OCI-M2 (cell line): Measurements from ENCODE around the gene RAD51B.

Experiments
- DNase-seq: peaks from one replicate; lab custom pipeline; 2025; ENCODE audit not compliant: unreplicated experiment; lab: John Stamatoyannopoulos, UW

RAD51B gene

GRCh38 chr14:68447581-68448251 is 628.1 kb downstream of the RAD51B start:
- DNase-seq = no peak

- DNase-seq = no peak
Observed at GRCh38 chr14:68448252-68448902, 628.8 kb downstream of the RAD51B start.

GRCh38 chr14:68449561-68450181 is 630.1 kb downstream of the RAD51B start:
- DNase-seq = no peak

GRCh38 chr14:68450391-68451120 is 631.0 kb downstream of the RAD51B start:
- DNase-seq = no peak

- DNase-seq = no peak
Observed at GRCh38 chr14:68451696-68452373, 632.3 kb downstream of the RAD51B start.

GRCh38 chr14:68458253-68458652 is 638.7 kb downstream of the RAD51B start:
- DNase-seq = no peak

GRCh38 chr14:68458840-68459469 is 639.4 kb downstream of the RAD51B start:
- no peak for DNase-seq

- DNase-seq = no peak
Observed at GRCh38 chr14:68459480-68460136, 640.0 kb downstream of the RAD51B start.

GRCh38 chr14:68460541-68460940 is 641.0 kb downstream of the RAD51B start:
- DNase-seq = no peak

- DNase-seq = no peak
Observed at GRCh38 chr14:68461086-68461485, 641.5 kb downstream of the RAD51B start.

GRCh38 chr14:68462683-68463082 is 643.1 kb downstream of the RAD51B start:
- no peak for DNase-seq

- no peak for DNase-seq
Observed at GRCh38 chr14:68463299-68463698, 643.7 kb downstream of the RAD51B start.

- DNase-seq = no peak
Observed at GRCh38 chr14:68463705-68464374, 644.3 kb downstream of the RAD51B start.

- no peak for DNase-seq
Observed at GRCh38 chr14:68464711-68465110, 645.1 kb downstream of the RAD51B start.

- no peak for DNase-seq
Observed at GRCh38 chr14:68466491-68466977, 647.0 kb downstream of the RAD51B start.

GRCh38 chr14:68467425-68467824 is 647.8 kb downstream of the RAD51B start:
- no peak for DNase-seq

GRCh38 chr14:68468437-68469207 is 649.0 kb downstream of the RAD51B start:
- DNase-seq = no peak

GRCh38 chr14:68469208-68469713 is 649.7 kb downstream of the RAD51B start:
- DNase-seq = no peak
